HepG2 (cell line): ENCODE measurements around the gene UBR1.

ENCODE experiments used
- ADNP ChIP-seq: sonication (generic); formaldehyde crosslinking; IDR thresholded peaks from 2 replicates; pipeline ENCODE4 v1.4.0; 2020; ENCODE audit warnings: missing genetic modification reagents
- CTCF ChIP-seq: sonication (generic); formaldehyde crosslinking; IDR thresholded peaks from 2 replicates; pipeline ENCODE4 v1.5.0; 2020; ENCODE audit warnings: mild to moderate bottlenecking, missing genetic modification reagents, moderate library complexity
- EZH2 ChIP-seq: conservative IDR thresholded peaks from 2 replicates; pipeline ENCODE4 v1.6.1; 2012; ENCODE audit warnings: mild to moderate bottlenecking, low read depth, low read length, moderate library complexity
- FOSL1 ChIP-seq: sonication (generic); formaldehyde crosslinking; IDR thresholded peaks from 2 replicates; pipeline ENCODE4 v1.9.0; 2021; ENCODE audit warnings: missing genetic modification reagents, borderline replicate concordance
- MYC ChIP-seq: sonication (generic); formaldehyde crosslinking; IDR thresholded peaks from 2 replicates; pipeline ENCODE4 v1.9.0; 2021; ENCODE audit warnings: missing genetic modification reagents, borderline replicate concordance
- NFIC ChIP-seq: IDR thresholded peaks from 2 replicates; pipeline ENCODE4 v1.6.1; 2012; ENCODE audit warnings: mild to moderate bottlenecking, low read length, inconsistent platforms
- NFYB ChIP-seq: sonication (generic); formaldehyde crosslinking; IDR thresholded peaks from 2 replicates; pipeline ENCODE4 v1.4.0; 2020; ENCODE audit warnings: missing genetic modification reagents
- PAX8 ChIP-seq: sonication (generic); formaldehyde crosslinking; IDR thresholded peaks from 2 replicates; pipeline ENCODE4 v1.8.0; 2022; ENCODE audit warnings: mild to moderate bottlenecking, missing genetic modification reagents, borderline replicate concordance
- RAD21 ChIP-seq: fragments of 450-650 bp; formaldehyde crosslinking; IDR thresholded peaks from 2 replicates; pipeline ENCODE4 v1.5.0; 2020; ENCODE audit warnings: mild to moderate bottlenecking
- SP1 ChIP-seq, 2 experiments: fragments of 450-650 bp in 1 of 2; sonication (generic) in 1 of 2; formaldehyde crosslinking in 1 of 2; IDR thresholded peaks; 2 replicates each; pipeline versions ENCODE4 v1.4.0 to v1.6.1; 2016 to 2020; ENCODE audit warnings: missing genetic modification reagents in 1 of 2
- TBL1XR1 ChIP-seq: fragments of 150-350 bp; IDR thresholded peaks from 2 replicates; pipeline ENCODE4 v1.6.1; 2014; ENCODE audit warnings: borderline replicate concordance, low read length; ENCODE audit not compliant: partially characterized antibody
- ZNF792 ChIP-seq: IDR thresholded peaks from 2 replicates; pipeline ENCODE4 v1.6.1; 2016
- TF ChIP-seq, protein P1 (sequence below): sonication (generic); formaldehyde crosslinking; IDR thresholded peaks from 2 replicates; pipeline ENCODE4 v1.4.0; 2020; ENCODE audit warnings: missing genetic modification reagents

- TF ChIP-seq NFYB (CRISPR knock-in tag) (no peak), NFIC (no peak), EZH2 (no peak), MYC (no peak), PAX8 (CRISPR knock-in tag) (no peak), ZNF792 (CRISPR knock-in tag) (no peak), ADNP (CRISPR knock-in tag) (no peak), RAD21 (CRISPR knock-in tag) (no peak), TBL1XR1 (no peak), FOSL1 (CRISPR knock-in tag) (no peak), SP1 (IDR thresholded peaks at IDR 0.05) (no peak), SP1 (CRISPR knock-in tag; IDR thresholded peaks at IDR 0.05) (no peak), CTCF (CRISPR knock-in tag) (no peak)
- TF ChIP-seq, protein P1, sequence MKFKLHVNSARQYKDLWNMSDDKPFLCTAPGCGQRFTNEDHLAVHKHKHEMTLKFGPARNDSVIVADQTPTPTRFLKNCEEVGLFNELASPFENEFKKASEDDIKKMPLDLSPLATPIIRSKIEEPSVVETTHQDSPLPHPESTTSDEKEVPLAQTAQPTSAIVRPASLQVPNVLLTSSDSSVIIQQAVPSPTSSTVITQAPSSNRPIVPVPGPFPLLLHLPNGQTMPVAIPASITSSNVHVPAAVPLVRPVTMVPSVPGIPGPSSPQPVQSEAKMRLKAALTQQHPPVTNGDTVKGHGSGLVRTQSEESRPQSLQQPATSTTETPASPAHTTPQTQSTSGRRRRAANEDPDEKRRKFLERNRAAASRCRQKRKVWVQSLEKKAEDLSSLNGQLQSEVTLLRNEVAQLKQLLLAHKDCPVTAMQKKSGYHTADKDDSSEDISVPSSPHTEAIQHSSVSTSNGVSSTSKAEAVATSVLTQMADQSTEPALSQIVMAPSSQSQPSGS (CRISPR knock-in tag), result no peak
Observed at GRCh38 chr15:43081283-43081682, 24.6 kb downstream of the UBR1 start.
